T1000 (cell line): ENCODE results near the gene MAGI1.
"Not testable (repeated sequence)": the region's sequence is repeated elsewhere in the genome, so short reads cannot be mapped to it uniquely, and the experiment has no call there.

ENCODE experiments used
- DNase-seq: peaks from one replicate; lab custom pipeline; 2025; ENCODE audit warnings: mixed read lengths; lab: John Stamatoyannopoulos, UW

MAGI1 gene

GRCh38 chr3:65873869-65874268 lies 164.8 kb downstream of the MAGI1 start:
- no peak for DNase-seq

- no peak for DNase-seq
These were observed 165.7 kb downstream of the MAGI1 start for GRCh38 chr3:65873028-65873427.

DNA sequence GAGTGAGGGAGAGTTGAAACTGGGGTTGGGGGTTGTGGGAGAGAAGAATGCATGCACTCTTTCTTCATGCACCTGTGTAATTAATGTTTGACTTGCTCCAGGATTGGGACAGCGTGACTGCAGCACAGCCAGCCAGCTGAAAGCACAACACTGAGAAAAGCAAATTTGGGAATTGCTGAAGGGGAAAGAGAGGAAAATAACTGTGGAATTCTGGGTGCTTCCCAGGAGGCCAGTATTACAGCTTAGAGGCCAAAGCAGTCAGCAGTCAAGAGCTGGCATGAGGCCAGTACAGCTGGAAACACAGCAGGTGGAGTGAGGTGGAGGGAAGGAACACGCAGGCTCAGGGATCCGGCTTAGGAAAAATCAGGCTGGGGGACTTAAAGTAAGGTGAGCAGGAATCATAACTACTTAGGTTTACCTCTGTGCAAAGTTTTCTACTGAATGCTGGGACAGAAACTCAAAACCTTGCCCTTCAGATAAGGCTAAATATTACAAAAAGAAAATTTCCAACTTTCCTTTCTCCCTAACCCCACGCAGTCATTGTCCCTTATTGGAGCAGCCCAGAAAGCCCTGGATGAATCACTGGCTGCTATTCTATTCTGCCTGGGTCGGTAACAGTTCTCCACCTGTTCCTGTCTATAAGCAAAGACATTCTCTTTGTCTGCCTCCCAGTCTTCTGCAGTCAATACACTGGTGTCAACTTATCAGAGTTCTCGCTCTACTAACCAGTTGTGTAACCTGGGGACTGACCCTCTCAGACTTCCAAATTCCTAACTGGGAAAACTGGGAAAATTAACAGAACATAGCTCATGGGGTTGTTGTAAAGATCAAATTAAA lies 167.2 kb downstream of the MAGI1 start:
- DNase-seq, result no peak

DNA sequence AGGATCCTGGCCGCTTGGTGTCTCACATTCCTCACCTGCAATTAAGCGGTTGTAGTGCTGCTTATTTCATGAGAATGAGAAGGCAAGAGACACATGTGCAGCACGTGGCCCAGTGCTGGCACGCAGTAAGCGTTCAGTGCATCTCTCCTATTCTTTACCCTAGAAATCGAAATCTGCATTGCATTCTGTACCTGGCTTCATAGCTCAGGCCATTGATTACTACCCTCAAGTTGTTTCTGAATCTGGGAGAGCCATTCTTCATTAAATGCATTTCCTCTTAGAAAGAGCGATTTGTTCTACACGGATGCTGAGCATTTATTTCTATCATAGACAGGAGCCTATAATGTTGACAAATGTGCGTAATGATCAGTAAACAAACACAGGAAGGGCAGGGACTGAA lies 168.9 kb downstream of the MAGI1 start:
- no peak for DNase-seq

DNA sequence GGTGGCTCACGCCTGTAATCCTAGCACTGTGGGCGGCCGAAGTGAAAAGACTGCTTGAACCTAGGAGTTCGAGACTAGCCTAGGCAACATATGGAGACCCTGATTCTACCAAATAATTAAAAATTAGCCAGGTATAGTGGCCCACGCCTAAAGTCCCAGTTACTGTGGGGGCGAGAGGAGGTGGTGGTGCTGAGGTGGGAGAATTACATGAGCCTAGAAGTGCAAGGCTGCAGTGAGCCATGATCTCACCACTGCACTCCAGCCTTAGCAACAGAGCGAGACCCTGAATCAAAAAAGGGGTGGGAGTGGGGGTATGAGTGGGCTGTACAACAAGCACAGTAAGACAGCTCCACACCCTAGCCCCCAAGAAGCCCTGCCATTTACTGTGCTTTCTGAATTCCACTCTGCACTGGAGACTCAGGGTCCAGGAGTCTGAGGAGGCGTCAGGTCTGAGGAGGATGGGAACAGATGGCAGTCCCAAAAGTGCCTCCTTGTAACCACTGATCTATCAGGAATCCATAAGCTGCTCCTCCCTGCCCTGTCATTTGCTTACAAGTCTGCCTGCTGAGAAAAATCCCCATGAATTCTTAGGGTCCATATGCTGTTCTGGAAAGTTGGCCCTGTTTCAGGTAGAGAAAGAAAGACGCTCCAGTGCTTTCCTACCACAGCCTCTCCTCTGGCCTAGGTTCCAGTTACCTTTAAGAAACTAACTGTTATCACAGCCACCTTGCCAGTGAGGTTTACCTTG lies 171.1 kb downstream of the MAGI1 start:
- DNase-seq, result no peak

DNA sequence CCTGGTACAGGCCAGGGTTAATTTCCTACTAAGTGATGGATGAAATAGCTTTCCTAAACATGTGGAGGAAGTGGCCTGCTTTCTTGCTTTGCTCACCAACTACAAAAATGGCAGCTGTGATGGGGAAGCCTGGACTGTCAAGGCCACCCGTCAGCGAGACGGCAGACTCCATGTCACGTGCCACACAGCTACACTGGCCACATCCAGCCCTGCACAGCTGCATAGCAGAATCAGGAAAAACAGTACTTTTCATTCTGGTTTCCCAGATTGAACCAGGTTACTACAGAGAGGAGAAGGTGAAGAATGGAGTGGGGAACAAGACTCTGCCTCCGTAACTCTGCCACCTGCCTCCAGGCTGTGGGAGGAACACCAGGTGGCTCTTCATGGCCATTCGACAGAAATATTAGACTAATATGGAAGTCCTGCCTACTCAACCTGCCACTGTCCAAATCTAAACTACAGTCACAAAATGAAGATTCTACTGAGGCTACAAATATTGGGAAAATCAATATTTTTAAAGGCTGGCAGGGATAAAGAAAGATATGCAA lies 174.3 kb downstream of the MAGI1 start:
- DNase-seq, result no peak

DNA sequence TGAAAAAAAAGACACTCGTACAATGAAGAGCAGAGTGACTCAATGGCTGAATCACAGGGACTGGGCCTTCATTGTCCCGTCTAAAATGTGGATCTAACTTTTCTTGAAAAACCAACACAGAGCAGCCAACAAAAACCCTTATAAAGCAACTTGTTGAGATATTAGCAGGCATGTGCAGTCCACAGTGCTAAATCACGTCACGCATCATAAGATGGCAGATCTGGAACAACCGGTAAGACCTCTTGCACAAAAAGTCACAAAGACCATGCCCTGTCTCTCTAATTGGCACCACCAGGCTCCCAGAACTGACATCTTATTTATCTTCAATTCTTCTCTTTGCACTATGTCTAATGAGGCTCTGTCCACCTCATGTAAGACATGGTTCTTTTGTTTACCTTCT lies 177.0 kb downstream of the MAGI1 start:
- DNase-seq, result no peak

GRCh38 chr3:65859612-65860011 lies 179.1 kb downstream of the MAGI1 start:
- DNase-seq, result not testable (repeated sequence)

- DNase-seq, result no peak
These were observed 180.0 kb downstream of the MAGI1 start for GRCh38 chr3:65858749-65859148.

- no peak for DNase-seq
These were observed 181.4 kb downstream of the MAGI1 start for GRCh38 chr3:65857327-65857726.

- no peak for DNase-seq
These were observed 181.8 kb downstream of the MAGI1 start for GRCh38 chr3:65856907-65857306.

GRCh38 chr3:65855370-65856100 lies 183.2 kb downstream of the MAGI1 start:
- DNase-seq, result peak; percentile 13

GRCh38 chr3:65854606-65855304 lies 184.0 kb downstream of the MAGI1 start:
- no peak for DNase-seq

GRCh38 chr3:65851827-65852226 lies 186.9 kb downstream of the MAGI1 start:
- DNase-seq, result no peak

GRCh38 chr3:65850261-65850660 lies 188.5 kb downstream of the MAGI1 start:
- DNase-seq, result no peak

DNA sequence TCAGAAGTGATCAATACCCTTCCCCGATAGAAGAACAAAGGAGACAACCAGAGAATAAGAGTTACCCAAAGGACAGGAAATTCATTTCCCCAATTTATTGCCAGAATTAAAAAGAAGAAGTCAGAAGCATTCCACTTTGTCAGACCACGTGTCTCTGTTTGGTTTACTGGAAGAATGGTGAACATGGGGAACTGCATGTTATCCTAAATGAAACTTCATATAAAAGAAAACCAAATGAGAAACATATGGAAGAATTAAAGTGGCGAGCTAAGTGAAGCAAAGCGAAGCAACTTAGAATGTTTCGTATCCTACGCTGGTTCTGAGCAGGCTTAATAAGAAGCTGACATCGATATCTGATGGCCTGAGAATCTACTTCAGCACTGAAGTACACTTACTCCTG lies 190.7 kb downstream of the MAGI1 start:
- no peak for DNase-seq

- DNase-seq, result no peak
These were observed 191.8 kb downstream of the MAGI1 start for GRCh38 chr3:65846936-65847335.

DNA sequence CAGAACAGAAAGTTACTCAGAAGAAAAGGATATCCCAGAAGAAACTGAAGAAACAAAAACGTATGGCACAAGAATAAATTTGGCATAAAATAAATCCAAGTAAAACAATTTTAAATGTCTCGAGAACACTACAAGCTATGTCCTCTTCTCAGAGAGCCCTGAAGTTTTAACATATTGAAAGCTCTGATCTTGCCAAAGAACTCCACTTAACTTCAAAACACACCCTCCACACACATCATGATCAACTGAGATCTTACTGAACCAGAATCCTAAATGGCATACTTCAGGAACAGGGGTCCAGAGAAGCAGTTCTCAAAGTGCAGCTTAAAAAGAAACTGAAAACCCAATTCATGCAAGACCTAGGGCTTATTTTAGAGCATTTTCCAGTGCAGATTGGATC lies 194.3 kb downstream of the MAGI1 start:
- no peak for DNase-seq

DNA sequence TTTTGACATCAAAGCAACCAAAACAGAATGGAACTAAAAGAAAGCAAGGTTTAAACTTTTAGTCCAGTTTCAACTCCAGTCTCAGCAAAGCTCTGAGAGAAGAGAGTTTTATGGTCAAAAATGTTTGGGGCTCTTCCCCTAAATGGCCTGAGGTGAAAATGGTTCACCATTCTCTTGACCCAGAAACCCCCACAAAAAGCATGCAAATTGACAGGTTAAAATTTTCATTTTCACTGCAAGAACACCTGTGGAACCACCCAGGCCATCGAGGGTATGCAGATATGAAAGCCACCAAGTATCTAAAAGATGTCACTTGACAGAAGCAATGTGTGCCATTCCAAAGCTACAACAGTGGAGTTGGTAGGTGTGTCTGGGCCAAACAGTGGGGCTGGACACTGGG lies 195.0 kb downstream of the MAGI1 start:
- DNase-seq, result no peak

GRCh38 chr3:65837604-65838003 lies 201.1 kb downstream of the MAGI1 start:
- no peak for DNase-seq

- no peak for DNase-seq
These were observed 202.7 kb downstream of the MAGI1 start for GRCh38 chr3:65836047-65836446.
